Mucosa of descending colon (tissue), 3 donors: ENCODE measurements around the gene CNTNAP2. TPM values are rescaled to one million over a fixed set of nuclear protein-coding genes. Genes with fewer than 3 reads are reported as not detected.

Experiments used
- ATAC-seq: fragments of 200-7000 bp; cut with Tn5 transposase; one replicate; pipeline ENCODE4 v1.9.1; 2020; ENCODE audit warnings: mild to moderate bottlenecking, moderate library complexity
- DNase-seq, 3 donors: peaks; one replicate each; pipeline ENCODE4 v3.0.0-alpha.2; 2020
- H3K36me3 ChIP-seq: fragments of 200-600 bp; one replicate; pipeline ENCODE4 v1.8.0; 2021; ENCODE audit warnings: low read depth, mild to moderate bottlenecking
- H3K4me1 ChIP-seq: fragments of 200-600 bp; one replicate; pipeline ENCODE4 v1.8.0; 2021; ENCODE audit warnings: low read depth, mild to moderate bottlenecking
- H3K4me3 ChIP-seq: fragments of 200-600 bp; one replicate; pipeline ENCODE4 v1.8.0; 2021; ENCODE audit warnings: mild to moderate bottlenecking
- H3K9me3 ChIP-seq: fragments of 200-600 bp; one replicate; pipeline ENCODE4 v1.8.0; 2021; ENCODE audit warnings: mild to moderate bottlenecking
- CTCF ChIP-seq: fragments of 200-600 bp; IDR thresholded peaks from one replicate; pipeline ENCODE4 v1.8.0; 2022; ENCODE audit warnings: antibody characterized with exemption, mild to moderate bottlenecking
- intact Hi-C, 2 donors: fragments of 100-400 bp; cut with DNase I in 1 of 2; cut with micrococcal nuclease in 1 of 2; formaldehyde crosslinking; loops; one replicate each; pipeline versions ENCODE4 v1.11.0 to v1.11.1; 2022; cut with DNase I, micrococcal nuclease
- total RNA-seq, 3 donors: library from RNA; stranded (reverse); fragmentation: NEBNext Ultra II Directional in 2 of 3; extraction: Animal tissue kit (Norgen Biotek cat#: 25700) in 2 of 3; gene quantifications; one replicate each; pipeline versions ENCODE4 v1.2.1 to v1.2.4, GENCODE V29; 2021 to 2023
- donor health status: DM: no; HTN: no; CAD: no; lungs with moderate emphysema.
- donor health status: DM: no; HTN: no; CAD: no.
- donor health status: DM: no; HTN: yes; CAD: no.

Gene CNTNAP2
- total RNA-seq, 3 donors from 2014 or later, result 3.1 to 5.9 (median 4.2) TPM

GRCh38 chr7:147818317-147818716 is 1701.7 kb downstream of the CNTNAP2 start:
- Histone ChIP-seq H3K9me3 (no peaks in the 10 kb centered on the region), H3K36me3 (no peaks in the 10 kb centered on the region), H3K4me1 (no peaks in the 10 kb centered on the region), H3K4me3 (no peak overlapping the region)
- no peak for TF ChIP-seq CTCF
- no peak for ATAC-seq
- intact Hi-C loops, result no loop called here
- DNase-seq, result no peak

DNA sequence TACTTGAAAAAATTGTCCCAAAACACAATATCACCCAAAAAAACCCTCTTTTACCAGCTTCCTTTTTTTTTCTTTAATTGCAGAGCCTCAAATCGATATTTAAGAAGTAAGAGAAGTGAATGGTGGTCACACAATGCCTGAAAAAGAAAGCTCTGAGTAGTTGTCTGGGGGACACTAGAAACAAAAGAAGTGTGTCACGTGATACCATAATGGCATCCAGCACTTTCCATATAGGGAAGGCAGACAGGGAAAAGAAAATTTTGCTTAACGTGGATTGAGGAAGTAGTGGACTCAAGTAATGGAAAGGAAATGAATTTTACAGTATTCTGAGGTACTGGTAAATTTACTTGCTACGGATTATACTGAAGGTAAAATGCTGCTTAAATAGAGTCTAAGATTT is 1708.1 kb downstream of the CNTNAP2 start:
- Histone ChIP-seq H3K36me3 (no peaks in the 10 kb centered on the region), H3K9me3 (no peaks in the 10 kb centered on the region), H3K4me3 (no peak overlapping the region), H3K4me1 (no peaks in the 10 kb centered on the region)
- no peak for TF ChIP-seq CTCF
- intact Hi-C loops, result no loop called here
- DNase-seq, result no peak
- ATAC-seq, result no peak

DNA sequence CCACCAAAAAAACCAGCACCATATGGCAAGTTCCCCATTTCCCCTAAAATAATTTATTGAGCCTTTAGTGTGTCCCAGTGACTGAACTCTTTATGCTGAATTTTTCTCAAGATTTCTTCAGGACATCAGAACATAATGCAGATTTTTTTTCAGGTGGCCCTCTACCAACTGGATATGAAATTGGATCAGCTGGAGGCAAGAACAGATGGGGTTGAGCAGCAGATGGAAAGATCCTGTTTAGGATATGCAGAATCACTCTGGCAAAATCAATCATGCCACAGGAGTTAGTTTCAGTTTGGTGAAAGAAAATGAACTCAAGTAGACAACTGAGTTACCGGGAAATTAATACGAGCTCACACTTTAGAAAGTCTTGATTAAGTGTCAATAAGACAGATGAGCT is 1712.4 kb downstream of the CNTNAP2 start:
- DNase-seq (no peak), ATAC-seq (no peak)
- peaks cover 6% of the 10 kb centered on the region for H3K9me3 ChIP-seq
- H3K4me3 ChIP-seq, result no peak overlapping the region
- TF ChIP-seq CTCF, result no peak
- no peaks in the 10 kb centered on the region for H3K36me3 ChIP-seq
- no peaks in the 10 kb centered on the region for H3K4me1 ChIP-seq
- intact Hi-C loops, result no loop called here

DNA sequence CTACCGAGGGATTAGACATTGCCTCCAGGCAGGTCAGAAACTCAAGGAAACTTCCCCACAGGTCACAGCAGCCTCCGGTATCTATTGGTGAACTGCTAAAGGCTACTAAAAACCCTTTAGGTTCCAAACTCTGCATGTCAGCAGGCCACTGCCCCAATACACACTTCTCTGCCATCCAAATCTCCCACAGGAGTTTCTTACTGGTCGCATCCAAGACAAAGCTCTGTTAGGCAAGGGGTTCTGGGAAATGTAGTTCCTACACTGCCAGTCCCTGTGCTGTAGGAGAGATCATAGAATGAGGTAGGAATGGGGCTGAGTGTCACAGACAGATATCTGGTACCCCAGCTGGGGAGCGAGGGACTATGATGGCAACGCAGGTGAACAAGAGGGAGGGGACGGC is 1717.0 kb downstream of the CNTNAP2 start:
- intact Hi-C loops, result no loop called here
- no peak for ATAC-seq
- no peaks in the 10 kb centered on the region for H3K36me3 ChIP-seq
- H3K9me3 ChIP-seq, result peaks cover 8% of the 10 kb centered on the region
- no peak for TF ChIP-seq CTCF
- DNase-seq, result no peak
- H3K4me3 ChIP-seq, result no peak overlapping the region
- H3K4me1 ChIP-seq, result no peaks in the 10 kb centered on the region

GRCh38 chr7:147833970-147834369 is 1717.4 kb downstream of the CNTNAP2 start:
- H3K4me1 ChIP-seq, result no peaks in the 10 kb centered on the region
- no peak overlapping the region for H3K4me3 ChIP-seq
- DNase-seq (no peak), ATAC-seq (no peak)
- intact Hi-C loops, result no loop called here
- no peak for TF ChIP-seq CTCF
- peaks cover 8% of the 10 kb centered on the region for H3K9me3 ChIP-seq
- H3K36me3 ChIP-seq, result no peaks in the 10 kb centered on the region

- H3K4me1 ChIP-seq, result no peaks in the 10 kb centered on the region
- intact Hi-C loops, result no loop called here
Measured at GRCh38 chr7:147852833-147853232, 1736.2 kb downstream of the CNTNAP2 start.

More at GRCh38 chr7:147852833-147853232, 1736.2 kb downstream of the CNTNAP2 start:
- no peak for TF ChIP-seq CTCF
- no peaks in the 10 kb centered on the region for H3K9me3 ChIP-seq
- H3K4me3 ChIP-seq, result no peak overlapping the region
- no peak for DNase-seq
- no peak for ATAC-seq
- no peaks in the 10 kb centered on the region for H3K36me3 ChIP-seq
